ENCODE results near the gene RBCK1.
"Not testable (repeated sequence)": the region's sequence is repeated elsewhere in the genome, so short reads cannot be mapped to it uniquely, and the experiment has no call there.

Gene RBCK1

DNA sequence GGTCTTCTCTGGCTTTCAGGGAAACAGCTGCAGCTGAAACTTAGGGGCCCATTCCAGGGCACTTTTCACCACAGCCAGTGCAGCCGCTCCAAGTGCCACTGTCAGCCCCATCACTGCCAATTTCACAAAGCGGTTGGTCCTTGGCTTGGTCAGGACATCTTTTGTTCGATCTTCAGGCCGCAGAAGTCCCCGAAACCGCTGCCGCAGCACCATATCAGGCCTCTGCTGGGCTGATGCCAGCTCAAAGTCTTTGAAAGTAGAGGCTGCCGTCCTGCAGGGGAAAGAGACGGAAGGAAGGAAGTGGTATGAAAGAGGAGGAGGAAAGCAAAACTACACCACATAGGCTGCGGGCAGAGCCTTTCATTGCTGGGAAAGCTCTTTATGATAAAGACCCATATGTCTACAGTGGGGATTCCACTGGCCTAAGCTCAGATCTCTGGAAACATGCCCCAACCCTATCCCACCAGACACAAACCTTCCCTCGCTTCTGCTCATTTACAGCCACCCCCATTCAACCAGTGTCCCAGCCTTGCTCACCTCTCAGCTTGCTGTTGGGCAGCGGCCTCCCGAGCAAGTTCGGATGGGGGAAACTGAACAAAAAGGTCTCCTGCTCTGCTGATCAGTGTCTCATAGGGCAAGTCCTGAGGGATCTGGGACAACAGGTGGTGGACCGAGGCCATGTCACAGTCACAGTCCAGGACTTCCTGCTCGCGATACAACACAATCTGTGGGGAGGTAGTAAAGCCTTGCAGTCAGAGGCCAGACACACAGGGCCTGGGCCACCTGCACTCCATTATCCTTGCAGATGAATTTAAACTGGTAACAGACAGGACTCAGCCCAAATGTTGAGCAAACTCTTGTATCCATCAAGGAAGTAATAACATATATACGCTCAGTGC lies 30.7 kb downstream of the RBCK1 start:
- DNase-seq, result no peak

DNA sequence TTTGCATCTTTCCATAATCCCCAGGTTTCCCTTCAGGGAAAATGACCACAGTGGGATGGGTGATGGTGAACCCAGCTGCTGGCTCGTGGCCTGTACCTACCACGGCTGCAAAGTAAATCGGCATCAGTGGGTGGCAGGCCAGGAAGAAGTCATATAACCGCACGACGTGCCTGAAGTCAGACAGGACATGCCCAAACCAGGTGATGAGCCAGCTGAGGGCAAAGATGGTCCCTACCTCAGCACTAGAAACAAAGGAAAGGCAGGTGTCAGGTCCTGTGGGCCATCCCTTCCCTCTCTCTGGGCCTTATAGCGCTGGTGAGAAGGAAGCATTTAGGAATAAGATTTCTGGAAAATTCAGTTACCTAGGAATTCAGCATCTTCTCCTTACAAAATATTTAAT lies 32.0 kb downstream of the RBCK1 start:
- no peak for DNase-seq

DNA sequence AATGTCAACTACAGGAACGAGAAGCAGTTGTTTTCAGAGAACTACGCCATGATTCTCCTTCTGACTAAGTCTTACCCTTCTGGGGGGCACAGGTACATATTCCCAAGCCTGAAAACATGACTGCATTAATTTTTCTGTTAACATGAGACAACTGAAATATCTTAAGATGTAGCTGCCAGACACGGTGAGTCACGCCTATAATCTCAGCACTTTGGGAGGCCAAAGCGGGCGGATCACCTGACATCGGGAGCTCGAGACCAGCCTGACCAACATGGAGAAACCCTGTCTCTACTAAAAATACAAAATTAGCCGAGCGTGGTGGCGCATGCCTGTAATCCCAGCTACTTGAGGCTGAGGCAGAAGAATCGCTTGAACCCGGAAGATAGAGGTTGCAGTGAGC lies 32.5 kb downstream of the RBCK1 start:
- DNase-seq, result no peak

DNA sequence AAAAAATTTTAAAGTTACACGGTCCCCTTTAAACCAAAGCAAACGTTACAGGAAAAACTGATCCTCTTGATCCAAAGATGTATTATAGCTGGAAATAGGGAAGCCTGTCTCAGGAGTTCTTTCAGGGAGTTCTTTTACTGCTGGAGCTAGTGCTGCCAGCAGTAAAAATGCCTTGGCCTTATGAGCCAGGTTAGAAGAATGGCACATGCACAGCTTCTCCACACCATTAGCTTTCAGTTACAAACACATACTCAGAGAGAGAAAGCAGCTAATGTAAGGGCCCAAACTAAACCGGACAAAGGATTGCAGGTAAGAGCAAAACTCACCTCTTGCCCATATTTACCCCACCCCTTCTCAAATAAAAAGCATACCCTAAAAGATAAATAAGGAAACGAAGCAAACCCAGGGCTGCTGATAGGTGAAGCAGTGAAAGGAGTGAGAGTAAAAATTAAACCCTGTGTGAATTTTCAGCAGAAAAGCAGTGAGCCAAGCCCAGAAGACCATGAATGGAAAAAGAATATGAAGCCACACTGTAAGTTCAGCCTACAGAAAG lies 35.2 kb downstream of the RBCK1 start:
- DNase-seq, result no peak

DNA sequence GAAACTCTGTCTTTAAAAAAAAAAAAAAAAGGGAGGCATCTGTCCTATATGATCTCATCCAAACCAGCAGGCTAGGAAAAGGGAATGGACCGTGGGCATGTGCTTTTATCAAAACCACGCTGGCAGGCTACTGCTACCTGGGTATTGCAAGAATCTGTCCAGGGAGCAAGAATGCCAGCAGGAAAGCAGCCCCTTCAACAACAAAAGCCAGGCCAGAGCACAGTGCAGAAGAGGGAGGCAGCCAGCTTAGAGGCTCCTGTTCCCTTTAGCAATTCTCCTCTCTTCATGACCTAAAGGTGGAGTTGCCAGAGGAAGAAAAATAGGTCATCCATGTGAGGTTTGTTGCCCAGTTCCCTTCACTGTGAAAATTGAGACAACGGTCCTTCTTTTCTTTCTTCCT lies 36.0 kb downstream of the RBCK1 start:
- no peak for DNase-seq

DNA sequence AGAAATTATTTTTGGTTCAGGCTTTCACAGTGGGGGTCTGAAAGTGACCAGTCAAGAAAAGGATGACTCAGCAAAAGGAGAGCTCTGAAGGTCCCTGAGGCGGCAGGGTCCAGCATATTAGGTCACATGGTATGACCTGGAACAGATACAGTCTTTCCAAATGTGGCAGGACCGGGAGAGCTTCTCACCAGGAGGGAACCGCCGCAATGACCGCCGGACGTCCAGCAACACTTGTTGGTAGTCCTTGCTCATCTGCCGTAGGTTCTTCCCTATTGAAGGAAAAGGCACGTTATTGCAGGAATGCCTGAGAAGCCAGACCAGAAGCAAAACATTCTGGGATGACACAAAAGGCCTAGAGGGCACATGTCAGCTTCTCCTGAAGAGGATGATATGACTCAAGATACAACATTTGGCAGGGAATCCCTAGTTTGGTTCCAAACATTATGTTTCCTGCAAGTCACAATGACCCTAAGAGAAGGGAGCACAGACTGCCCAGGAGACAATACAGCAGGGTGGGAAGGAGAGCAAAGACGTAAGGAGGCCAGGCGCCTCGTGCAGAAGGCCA lies 36.8 kb downstream of the RBCK1 start:
- DNase-seq, result no peak

DNA sequence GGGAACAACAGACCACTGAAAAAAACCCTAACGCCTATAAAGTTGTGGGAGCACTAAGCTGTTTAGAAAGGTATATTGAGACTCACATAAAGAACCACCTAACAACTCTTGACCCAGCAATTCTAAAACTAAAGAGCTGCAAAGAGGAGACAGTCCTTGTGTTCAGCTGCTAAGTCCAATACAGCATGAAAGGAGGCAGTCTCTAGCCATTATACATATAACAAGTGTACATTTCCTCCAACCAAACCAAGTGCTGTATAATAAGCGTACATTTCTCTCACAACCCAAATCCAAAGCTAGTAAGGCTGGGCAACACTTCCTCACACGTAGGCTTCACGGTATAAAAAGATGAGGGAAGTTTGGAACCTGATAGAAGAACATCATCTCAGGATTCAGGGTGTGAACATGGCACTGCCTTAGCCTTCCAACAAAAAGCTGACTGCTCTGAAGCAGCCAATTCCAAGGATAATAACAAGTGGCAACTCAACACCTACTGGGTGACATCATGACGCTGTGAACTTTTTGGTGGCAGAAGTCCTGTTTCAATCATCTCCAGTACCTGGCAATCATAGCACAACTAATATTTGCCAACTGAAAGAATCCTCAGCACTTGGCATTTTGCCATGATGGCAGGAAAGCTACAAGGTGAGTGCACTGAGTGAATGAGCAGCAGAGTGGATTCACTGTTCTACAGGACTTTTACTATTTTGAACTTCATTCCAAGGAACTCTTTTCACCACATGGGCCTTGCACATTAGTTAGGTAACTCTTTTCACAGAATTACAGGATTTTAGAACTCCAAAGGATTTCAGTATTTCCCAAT lies 37.6 kb downstream of the RBCK1 start:
- DNase-seq, result peak in 1 of 2 experiments; percentile 8

DNA sequence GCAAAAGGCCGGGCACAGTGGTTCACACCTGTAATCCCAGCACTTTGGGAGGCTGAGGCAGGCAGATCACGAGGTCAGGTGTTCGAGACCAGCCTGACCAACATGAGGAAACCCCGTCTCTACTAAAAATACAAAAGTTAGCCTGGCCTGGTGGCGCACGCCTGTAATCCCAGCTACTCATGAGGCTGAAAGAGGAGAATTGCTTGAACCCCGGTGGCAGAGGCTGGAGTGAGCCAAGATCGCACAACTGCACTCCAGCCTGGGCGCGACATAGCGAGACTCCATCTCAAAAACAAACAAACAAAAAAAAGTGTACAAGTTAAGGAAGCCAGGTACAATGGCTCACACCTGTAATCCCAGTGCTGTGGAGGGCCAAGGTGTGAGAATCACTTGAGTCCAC lies 43.9 kb downstream of the RBCK1 start:
- not testable (repeated sequence) for DNase-seq

DNA sequence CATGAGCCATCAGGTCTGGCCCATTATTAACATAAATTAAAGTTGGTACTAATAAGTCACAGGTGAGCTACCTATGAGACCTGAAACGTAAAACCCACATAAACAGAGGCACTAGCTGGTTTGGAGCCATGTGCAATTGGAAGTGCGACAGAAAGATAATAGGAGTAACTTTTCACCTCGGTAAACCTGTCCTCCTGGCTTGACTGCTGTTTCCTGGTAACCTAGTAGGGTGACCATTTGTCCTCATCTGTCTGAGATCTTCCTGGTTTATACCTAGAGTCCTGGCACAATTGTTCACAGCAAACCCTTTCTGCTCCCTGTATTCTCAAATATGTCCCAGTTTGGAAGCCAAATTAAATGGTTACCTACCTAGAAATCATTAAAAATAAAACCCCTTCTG lies 46.9 kb downstream of the RBCK1 start:
- DNase-seq, result no peak

DNA sequence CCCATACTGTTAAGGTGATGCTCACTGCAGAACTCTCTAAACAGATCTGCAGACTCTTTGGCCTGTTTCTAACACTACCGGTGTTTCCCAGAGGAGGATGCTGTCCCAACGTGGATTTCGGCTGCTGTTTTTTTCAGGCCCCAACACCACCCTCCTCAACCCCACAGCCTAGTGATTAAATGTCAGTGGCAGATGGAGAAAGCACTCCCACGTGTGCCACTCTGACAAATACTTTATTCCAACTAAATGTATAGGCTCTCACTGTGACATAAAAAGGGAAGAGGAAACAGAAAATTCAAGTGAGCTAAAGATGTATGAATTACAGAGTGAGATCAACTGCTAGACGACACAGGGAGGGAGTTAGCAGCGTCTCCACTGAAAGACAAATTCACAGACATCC lies 50.7 kb downstream of the RBCK1 start:
- DNase-seq, result no peak

DNA sequence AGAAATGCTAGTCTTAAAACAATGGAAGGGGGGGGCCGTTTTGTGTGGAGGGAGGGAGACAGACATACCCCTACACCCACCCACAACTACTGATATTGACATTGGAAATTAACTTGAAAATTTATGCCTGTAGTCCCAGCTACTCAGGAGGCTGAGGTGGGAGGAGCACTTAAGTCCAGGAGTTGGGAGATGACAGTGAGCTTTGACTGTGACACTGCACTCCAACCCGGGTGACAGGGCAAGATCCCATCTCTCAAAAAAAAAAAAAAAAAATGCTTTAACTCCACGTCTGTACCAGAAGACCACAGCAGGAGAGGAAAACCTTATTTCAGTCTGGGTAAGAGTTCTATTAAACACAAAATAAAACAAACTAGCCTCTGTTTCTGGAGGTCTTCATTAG lies 52.1 kb downstream of the RBCK1 start:
- no peak for DNase-seq

DNA sequence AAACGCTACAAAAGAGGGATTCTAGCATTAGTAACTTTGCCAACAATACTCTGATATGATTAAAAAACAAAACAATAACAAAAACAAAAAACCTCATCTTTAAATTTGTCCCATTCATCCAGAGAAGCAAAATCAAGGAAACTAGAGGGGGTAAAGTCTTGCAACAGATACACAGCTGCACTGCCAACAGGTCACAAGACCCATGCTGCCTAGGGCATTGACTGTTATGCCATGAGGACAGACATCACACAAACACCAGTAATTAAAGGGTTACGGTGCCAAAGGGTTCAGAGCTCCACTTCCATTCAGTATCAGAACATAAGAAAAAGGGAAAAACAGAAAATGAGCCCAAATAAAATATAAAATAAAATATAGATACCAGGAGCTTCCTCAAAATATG lies 52.6 kb downstream of the RBCK1 start:
- no peak for DNase-seq

DNA sequence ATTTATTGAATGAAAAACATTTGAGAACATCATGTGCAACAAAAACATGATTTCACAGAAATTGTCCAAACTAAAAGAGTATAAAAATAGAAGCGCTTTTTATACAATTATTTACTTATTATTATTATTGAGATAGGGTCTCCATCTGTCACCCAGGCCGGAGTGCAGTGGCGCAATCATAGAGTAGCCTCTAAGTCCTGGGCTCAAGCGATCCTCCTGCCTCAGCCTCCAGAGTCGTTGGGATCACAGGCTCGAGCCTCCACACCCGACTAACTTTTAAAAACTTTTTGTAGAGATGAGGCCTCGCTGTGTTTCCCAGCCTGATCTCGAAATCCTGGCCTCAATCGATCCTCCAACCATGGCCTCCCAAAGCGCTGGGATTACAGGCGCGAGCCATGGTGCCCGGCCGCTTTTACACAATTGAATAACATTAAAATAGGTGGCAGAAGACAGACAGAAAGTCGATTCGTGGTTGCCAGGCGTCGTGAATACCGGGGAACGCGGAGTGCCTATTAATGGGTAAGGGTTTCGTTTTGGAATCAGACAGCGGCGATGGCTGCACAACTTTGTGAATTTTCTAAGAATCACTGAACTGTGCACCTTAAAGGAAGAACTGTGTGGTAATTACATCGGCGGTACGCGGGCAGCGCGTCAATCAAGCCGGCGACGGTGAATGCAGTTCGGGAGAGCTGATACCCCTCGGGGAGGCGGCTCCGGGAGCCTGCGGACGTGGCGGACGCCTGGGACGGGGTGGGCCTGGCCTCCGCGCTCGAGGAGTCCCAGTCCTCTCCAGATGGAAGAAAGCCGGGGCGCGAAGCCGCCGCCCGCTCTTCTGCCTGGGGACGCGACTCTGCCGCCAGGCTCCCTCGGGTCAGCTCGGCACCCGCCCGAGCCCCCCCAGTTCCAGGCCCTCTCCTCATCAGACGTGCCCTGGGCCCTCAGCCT lies 53.4 kb downstream of the RBCK1 start:
- DNase-seq, result peak; percentile 38 to 39

DNA sequence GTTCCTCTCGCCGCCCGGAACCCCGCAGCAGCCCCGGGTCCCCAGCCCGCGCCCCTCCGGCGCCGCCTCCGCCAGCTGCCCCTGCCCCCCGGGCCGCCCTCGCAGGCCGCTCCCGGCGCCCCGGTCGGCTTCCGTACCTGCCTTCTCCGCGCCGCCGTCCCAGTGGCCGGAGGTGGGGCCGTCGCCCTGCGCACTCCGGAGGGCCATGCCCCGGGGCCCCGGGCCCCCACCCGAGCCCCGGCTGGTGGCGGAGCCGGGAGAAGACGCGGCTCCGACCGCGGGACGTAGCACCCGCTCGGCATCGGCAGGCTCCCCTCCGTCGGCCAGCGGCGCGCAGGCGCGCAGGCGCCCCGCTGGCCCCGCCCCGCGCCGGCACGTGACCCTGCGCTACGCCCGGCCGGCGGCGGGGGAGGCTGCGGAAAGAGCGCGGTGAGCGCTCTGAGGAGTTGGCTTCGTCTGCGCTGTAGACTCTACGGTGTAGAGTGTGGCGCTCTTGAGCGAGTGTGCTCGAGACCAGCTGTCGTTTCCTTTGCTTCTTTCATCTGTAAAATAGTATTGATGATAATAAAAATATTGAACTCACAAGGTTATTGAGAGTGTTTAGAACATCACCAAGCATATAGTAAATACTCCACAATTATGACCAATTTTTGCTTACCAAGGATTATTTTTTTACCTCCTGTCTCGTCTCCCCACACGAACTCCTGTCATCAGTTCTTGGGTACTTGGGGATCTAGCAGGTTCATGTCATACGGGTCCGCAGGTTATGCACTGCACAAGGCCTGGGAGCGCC lies 54.3 kb downstream of the RBCK1 start, which contains the start of gene TBC1D20:
TBC1D20 (minus strand) TSS at position 335 of the 793 bp plus-strand sequence; CDS start at position 207, 128 bp downstream.
- DNase-seq, result peak; percentile 69 to 89

DNA sequence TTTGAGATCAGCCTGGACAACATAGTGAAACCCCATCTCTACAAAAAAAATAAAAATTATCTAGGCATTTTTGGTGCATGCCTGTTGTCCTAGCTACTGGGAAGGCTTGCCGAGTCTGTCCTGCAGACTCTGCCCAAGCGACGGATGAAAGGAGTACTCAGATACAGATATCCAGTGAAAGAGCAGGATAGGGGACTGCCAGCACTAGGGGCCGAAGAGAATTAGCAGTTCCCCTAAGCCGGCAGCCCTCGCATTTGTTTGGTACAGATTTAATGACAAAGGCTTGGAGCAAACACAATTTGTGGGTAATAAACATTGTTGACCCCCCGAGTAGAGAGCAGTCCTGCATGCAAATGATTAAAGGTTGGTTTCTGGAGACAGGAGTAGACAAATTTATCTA lies 59.7 kb downstream of the RBCK1 start:
- no peak for DNase-seq

DNA sequence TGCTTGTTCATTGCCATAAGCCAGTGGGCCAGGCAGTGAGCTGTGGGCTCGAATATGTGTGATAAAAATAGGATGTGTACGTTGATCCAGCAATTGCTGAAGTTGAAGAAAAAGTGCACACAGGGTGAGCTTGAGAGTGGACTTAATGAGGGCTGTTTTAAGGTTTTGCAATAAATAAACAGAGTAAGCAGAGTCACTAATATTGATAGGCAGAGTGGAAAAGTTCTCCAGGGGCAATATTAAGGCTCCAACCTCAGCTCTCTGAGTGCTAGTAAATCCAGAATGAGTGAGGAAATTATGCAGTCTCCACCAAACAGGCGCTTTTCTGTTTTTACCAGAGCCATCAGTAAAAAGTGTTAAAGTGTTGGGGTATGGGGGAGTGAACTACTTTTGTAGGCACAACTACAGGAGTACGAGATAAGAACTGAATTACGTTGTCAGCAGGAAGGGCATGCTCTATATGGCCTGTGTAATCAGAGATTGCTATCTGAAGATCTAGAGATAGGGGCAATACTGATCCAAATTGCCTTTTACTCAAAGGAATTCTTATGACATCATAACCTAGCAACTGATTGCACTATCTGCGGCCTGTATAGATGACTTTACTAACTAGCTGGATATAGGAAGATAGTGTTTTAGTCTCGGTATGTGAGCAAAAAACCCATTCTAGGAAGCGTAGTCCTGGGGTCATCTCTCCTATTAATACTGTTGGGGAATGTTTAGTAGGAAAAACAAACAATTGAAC lies 61.8 kb downstream of the RBCK1 start:
- DNase-seq, result no peak

DNA sequence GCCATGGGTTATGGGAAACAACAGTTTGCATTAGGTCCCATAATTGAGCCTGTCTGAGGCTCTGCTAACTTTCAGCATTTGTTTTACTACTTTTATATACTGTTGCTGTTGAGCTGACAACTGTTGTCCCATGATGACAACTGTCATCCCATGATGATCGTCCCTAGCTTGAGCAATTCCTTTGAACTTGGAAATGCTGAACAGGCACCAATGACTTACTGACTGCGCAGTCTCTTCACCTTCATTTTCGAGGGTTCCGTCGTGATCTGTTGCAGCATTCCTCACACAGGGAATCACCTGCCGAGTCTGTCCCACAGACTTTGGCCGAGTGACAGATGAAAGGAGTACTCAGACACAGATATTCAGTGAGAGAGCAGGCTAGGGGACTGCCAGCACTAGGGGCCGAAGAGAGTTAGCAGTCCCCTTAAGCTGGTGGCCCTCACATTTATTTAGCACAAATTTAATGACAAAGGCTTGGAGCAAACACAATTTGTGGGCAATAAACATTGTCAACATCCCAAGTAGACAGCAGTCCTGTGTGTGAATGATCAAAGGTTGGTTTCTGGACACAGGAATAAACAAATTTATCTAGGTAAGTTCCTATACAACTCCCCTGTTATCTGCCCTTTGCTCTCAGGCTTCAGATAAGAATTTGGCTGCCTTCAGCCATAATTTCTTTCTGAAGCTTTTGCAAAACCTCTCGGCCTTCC lies 64.2 kb downstream of the RBCK1 start:
- no peak for DNase-seq

DNA sequence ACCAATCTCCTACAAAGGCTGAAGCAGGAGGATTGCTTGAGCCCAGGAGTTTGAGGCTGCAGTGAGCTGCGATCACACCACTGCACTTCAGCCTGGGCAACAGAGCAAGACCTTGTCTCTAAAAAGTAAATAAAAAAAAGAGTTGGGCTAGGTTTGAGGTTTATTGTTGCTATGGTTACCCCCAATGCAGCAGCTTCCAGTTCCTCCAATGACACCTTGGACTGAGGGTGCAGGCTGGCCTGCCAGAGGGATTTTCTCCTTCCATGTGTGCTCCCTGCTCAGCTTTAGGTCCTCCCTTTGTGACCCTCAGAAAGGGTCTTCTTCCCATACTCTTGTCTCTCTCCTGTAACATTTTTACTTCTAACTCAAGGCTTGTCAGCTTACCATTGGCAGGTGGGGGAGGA lies 64.8 kb downstream of the RBCK1 start:
- no peak for DNase-seq

DNA sequence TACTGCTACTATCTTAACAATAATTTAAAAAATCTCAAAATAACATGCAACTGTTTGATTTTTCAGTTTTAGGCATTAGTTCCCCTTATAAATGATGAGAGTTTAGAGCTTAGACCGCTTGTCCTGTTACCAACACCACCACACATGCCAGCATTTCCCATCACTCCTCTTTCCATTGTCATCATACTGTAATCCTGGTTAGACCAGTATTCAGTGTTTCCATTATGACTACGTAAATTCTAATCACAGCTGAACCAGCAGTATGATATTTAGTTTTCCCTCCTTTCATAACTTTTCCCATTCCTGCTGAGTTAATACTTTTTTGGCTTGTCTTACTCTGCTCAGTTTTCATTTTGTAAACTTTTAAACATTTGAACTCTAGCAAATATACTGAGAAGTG lies 66.5 kb downstream of the RBCK1 start:
- DNase-seq, result no peak
